GM19193 (cell line): ENCODE results near the gene ALG9.

Experiments
- POLR2A ChIP-seq: IDR thresholded peaks from 4 replicates; pipeline ENCODE4 v1.6.1; 2011; ENCODE audit not compliant: insufficient read depth, insufficient read length; ENCODE audit errors: extremely low read depth

Gene ALG9

GRCh38 chr11:111851067-111851466, 20.3 kb downstream of the ALG9 start:
- no peak for TF ChIP-seq POLR2A

- no peak for TF ChIP-seq POLR2A
Measured at GRCh38 chr11:111849631-111850030, 21.8 kb downstream of the ALG9 start.

GRCh38 chr11:111846636-111847035, 24.7 kb downstream of the ALG9 start:
- no peak for TF ChIP-seq POLR2A

GRCh38 chr11:111846063-111846462, 25.3 kb downstream of the ALG9 start:
- no peak for TF ChIP-seq POLR2A

- no peak for TF ChIP-seq POLR2A
Measured at GRCh38 chr11:111845276-111846028, 25.9 kb downstream of the ALG9 start.

GRCh38 chr11:111843661-111844060, 27.7 kb downstream of the ALG9 start:
- no peak for TF ChIP-seq POLR2A

- TF ChIP-seq POLR2A: no peak
Measured at GRCh38 chr11:111841370-111842053, 29.9 kb downstream of the ALG9 start.

- TF ChIP-seq POLR2A: no peak
Measured at GRCh38 chr11:111840143-111840542, 31.2 kb downstream of the ALG9 start.

GRCh38 chr11:111838054-111838453, 33.3 kb downstream of the ALG9 start:
- TF ChIP-seq POLR2A: no peak

- no peak for TF ChIP-seq POLR2A
Measured at GRCh38 chr11:111837366-111837891, 34.0 kb downstream of the ALG9 start.

GRCh38 chr11:111836721-111837120, 34.7 kb downstream of the ALG9 start:
- no peak for TF ChIP-seq POLR2A

- no peak for TF ChIP-seq POLR2A
Measured at GRCh38 chr11:111836162-111836561, 35.2 kb downstream of the ALG9 start.

GRCh38 chr11:111835665-111836064, 35.7 kb downstream of the ALG9 start:
- no peak for TF ChIP-seq POLR2A

- TF ChIP-seq POLR2A: no peak
Measured at GRCh38 chr11:111834432-111835163, 36.8 kb downstream of the ALG9 start.

GRCh38 chr11:111833524-111833923, 37.9 kb downstream of the ALG9 start:
- no peak for TF ChIP-seq POLR2A
